Stimulated activated CD8-positive, alpha-beta memory T cell treated with anti-CD3 and anti-CD28 coated beads, Interleukin-12 subunit alpha, Interleukin-12 subunit beta, amount 100 ng/mL, for 4 hours (primary cell): Measurements from ENCODE around the gene RYR2.

Experiments used
- DNase-seq: peaks from one replicate; pipeline ENCODE4 v3.0.0-alpha.2; 2020; ENCODE audit warnings: low read depth

Gene RYR2

DNA sequence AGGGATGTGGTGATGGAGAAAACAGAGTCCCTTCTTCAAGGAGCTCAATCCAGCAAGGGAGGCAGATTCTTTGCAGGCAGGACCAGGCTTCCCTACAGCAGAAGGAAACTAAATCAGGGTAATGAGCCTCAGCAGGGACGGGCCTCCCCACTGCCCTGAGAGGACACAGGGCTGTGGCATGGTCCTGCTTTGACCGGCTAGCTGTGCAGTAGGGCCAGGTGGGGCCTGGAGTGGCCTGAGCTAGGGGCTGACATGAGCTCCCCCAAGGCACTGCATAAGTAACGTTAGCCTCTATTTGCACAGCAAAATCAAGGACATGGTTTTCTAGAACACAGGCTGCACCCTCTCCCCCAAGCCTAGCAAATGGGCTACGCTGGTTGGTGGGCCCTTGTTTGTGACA is 162.9 kb downstream of the RYR2 start:
- no peak for DNase-seq

- DNase-seq: no peak
Observed at GRCh38 chr1:237205400-237206064, 163.5 kb downstream of the RYR2 start.

- DNase-seq: no peak
Observed at GRCh38 chr1:237206065-237206414, 164.1 kb downstream of the RYR2 start.

DNA sequence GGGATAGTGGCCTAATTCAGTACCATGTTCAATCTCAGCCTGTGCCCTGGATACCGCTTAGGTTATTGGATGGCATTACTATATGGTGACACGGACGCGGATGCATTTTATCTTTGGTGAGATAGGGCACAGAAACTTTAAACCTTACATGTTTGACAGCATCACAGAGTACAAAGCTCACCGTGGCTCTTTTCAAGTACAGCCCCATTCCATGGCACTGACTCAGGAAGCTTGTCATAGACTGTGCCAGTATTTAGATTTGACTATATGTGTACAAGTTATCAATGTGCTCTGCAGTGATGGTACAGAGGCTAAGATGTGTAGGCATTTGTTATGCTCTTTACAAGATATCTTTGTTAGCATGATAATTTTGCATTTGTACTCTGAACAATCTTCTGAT is 169.0 kb downstream of the RYR2 start:
- no peak for DNase-seq

DNA sequence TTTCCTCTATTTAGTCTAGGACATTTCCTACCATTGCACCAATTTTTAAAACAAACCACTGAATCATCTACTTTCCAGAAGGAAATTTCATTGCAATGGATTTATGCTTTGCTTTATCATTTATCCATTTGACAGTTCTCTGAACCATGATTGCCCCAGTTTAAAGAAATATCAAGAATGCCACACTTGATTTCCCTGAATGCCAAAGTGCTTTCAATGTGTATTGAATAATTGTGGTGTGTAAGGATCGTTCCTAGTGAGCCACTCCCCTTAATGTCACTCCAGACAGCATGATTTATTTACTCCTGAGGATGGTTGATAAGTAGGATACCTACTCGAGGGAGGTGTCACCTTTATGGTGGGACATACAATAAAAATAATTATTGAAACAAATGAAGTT is 169.6 kb downstream of the RYR2 start:
- no peak for DNase-seq

DNA sequence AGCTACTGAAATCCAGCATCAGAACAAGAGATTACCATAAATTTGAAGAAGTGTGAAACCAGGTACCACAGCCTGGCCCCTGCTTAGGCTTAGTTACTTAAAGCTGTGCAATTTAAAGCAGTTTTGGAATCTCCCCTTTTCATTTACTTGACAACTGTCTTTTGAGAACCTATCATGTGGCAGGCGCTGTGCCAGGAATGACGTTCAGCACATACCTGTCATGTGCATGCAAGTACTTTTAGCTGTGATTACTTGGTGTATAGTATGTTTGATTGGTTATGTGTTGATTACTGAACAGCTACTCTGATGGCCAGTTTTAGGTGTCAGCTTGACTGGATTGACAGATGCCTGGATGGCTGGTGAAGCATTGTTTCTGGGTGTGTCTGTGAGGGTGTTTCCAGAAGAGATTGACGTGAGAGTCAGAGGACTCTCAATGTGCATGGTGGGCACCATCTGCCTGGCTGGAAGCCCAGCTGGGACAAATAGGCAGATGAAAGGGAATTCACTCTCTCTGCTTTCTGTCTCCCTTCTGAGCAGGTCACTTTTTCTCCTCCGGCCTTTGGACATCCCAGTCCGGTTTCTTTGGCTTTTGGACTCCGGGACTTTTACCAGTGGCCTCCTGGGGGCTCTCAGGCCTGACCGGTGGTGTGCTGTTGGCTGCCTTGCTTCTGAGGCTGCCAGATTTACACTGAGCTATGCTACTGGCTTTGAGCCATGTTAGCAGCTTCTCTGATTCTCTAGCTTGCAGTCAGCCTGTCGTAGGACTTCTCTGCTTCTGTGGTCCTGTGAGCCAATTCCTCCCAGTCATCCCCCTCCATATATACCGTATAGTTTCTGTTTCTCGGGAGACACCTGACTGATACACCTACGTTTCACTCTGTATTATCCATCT is 178.0 kb downstream of the RYR2 start:
- no peak for DNase-seq

DNA sequence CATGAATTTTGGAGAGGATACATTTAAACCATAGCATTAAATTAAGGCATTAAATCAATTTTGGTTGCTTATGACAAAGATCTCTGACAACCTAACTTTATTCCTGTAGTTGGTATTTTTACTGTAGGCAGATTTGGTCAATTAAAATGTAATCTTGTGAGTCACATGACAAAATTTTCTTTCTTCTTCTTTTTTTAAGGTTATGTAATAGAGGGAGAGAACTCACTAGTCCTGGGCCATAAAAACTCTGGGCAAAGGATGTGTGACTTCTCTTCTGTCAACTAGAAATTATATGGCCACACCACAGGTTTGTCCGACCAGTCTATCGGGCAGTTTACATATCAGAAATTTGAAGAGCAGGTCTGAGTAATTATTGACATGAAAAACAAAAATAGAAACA is 181.4 kb downstream of the RYR2 start:
- DNase-seq: no peak

GRCh38 chr1:237226177-237226944 is 184.4 kb downstream of the RYR2 start:
- DNase-seq: no peak

DNA sequence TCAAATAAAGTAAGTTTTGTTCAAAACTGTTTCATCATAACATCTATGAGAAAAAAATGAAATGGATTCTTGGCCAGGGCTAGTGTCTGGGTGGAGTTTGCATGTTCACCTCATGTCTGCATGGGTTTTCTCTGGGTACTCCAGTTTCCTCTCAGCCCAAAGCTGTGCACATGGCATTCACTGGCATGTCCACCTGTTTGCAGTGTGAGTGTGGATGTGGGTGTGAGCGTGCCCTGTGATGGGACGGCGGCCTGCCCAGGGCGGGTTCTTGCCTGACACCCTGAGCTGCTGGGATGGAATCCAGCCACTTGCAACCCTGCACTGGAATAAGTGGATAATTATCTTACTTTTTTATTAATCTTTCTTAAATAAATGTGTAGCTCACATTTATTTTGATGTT is 185.5 kb downstream of the RYR2 start:
- no peak for DNase-seq

DNA sequence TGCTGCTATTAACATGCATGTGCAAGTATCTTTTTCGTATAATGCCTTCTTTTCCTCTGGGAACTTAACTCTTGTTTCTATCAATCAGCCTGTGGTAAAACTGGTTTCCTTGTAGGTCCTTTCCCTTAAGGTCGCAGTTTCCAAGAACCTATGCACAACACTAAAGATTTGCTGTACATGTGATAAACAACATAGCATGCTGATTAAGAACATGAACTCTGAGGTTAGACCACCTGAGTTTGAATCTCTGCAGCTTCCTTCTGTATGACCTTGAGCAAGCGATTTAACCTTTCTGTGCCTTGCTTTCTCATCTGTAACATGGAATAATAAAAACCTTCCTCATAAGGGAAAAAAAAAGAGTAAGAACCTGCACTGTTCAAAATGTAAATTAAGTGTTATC is 186.4 kb downstream of the RYR2 start:
- no peak for DNase-seq

GRCh38 chr1:237229333-237229732 is 187.3 kb downstream of the RYR2 start:
- DNase-seq: no peak

DNA sequence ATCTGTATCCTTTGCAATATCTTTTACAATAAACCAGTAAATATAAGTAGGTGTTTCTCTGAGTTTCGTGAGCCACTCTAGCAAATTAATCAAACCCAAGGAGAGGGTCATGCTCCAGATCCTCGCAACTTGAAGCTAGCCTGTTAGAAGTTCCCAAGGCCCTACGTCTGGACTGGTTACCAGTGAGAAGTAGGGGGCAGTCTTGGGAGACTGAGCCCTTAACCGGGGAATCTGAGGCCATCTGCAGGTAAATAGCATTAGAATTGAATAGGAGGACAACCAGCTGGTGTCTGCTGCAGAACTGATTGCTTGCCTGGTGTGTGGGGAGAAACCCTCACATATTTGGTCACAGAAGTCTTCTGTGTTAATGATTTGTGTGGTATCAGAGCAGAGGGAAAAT is 190.5 kb downstream of the RYR2 start:
- no peak for DNase-seq

DNA sequence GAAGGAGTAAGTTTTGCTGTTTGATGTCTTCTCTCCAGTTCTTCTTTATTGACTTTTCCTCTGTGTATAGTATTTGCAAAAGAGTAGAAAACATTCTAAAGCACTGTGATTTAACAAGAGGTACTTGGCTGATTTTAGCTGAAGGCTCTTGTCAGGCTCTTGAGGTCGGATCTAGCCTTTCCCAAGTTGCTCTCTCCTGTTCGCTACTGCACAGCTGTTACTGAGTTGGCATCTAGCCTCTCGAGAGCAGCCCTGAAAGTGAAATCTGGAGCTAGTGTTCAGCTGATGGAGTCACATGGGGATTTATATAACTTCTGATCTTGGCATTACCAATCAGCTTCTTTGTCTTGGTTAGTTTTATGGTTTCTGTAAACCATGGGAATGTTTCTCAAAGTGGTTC is 193.1 kb downstream of the RYR2 start:
- no peak for DNase-seq

DNA sequence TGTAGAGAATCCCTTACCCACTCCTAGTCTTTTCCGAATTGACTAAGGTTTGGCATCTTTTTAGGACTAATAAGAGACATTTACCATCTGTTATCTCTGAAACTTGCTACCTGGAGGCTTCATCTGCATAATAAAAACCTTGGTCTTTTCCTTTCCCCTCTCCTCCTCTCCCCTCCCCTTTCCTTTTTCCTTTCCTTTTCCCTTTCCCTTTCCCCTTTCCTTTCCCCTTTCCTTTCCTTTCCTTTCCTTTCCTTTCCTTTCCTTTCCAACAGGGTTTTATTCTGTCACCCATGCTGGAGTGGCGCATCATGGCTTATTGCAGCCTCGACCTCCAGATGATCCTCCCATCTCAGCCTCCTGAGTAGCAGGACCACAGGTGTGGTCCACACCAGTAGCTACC is 195.7 kb downstream of the RYR2 start:
- no peak for DNase-seq

- DNase-seq: no peak
Observed at GRCh38 chr1:237239248-237239647, 197.3 kb downstream of the RYR2 start.

DNA sequence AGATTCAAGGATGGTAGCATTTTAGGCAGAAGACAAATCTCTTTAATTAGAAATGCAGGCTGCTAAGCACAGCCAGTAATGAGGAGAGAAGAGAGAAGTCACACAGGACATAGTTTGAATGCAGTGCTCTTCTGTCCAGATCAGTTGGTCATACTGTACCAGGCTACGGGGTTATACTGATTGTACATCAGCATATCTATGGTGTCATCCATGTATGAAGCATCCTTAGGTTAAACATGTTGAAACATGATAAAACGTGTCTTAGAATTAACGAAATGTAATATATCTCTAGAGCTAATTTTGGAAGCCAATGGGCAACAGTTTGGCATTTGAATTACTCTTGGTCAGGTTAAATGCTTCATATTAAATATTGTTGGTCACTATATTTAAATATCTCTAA is 199.1 kb downstream of the RYR2 start:
- no peak for DNase-seq

DNA sequence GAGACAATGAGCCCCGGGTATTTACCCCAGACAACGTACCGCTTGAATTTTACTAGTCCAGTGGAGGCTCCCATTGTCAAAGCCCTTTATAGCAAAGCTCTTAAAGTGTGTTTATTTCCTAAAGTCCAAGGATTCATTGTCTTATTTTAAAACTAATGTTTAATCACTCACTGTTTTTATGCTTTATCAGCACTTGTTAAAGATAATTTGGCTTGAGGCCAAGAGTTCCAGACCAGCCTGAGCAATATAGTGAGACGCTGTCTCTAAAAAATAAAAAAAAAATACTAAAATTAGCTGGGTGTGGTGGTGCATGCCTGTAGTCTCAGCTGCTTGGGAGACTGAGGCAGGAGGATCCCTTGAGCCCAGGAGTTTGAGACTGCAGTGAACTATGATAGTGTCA is 202.8 kb downstream of the RYR2 start:
- no peak for DNase-seq

DNA sequence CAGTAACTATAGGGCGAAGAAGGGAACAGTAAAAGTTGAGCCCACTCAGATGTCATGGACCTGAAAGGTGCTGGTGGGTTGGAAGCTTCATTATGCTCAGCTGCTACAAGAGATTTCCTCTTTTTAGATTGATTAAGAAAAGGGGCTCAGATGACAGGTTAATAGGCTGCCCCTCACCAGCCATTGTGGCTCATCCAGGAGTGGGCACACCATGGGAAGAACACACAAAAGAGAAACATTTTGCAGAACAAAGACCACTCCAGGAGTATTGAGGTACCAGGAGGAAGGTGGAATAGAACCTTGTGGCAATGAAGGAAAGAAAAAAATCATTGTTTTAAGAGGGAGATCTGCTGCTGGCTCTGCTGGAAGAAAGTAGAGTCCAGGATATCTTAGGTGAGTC is 205.5 kb downstream of the RYR2 start:
- no peak for DNase-seq

DNA sequence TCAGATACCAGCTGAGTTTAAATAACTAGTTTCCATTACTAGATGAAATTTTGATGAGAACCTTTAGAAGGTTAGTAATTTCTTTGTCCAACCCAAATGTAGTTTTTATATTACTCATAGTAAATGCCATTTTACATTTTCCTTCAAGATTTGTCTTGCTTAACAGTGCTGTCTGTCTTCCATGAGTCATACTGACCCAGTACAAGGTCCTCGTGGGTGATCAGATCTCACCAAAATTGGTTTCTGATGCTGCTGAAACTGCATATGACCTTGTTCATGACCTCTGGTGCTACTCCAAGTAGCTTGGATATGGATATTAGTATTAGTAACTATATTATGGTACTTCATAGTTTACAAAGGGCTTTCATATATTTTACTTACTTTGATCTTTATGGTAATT is 207.1 kb downstream of the RYR2 start:
- DNase-seq: no peak

GRCh38 chr1:237250055-237250454 is 208.1 kb downstream of the RYR2 start:
- no peak for DNase-seq

GRCh38 chr1:237255071-237255470 is 213.1 kb downstream of the RYR2 start:
- no peak for DNase-seq

DNA sequence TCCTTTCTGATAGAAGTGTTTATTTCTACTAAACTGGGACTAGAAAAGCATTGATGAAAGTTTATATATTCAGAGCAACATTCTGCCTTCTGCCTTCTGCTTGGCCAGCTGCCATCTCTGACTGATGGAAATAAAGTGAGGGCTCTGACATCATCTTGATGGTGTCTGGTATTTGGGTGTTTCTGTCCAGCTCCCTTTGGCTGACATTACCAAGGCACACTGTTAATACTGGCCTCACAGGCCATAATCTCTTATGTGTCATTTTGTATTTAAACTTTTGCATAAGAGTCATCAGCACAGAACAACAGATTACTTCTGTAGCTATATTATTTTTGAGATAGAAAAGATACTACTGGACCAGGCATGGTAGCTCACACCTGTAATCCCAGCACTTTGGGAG is 216.9 kb downstream of the RYR2 start:
- no peak for DNase-seq

GRCh38 chr1:237261198-237261597 is 219.2 kb downstream of the RYR2 start:
- no peak for DNase-seq
